A673 (cell line): Measurements from ENCODE around the gene OPRPN. TPM values are rescaled to one million over a fixed set of nuclear protein-coding genes. Genes with fewer than 3 reads are reported as not detected.

Experiments used
- BruUV-seq: library from RNA; stranded (reverse); fragments of 400-500 nt; replicated peaks from 2 replicates; lab custom pipeline; 2021; lab: Mats Ljungman, UMichigan
- CTCF ChIA-PET: fragments of 300-600 bp; sonication (Branson Sonifier 250); formaldehyde crosslinking; loops from one replicate; lab custom pipeline; 2022; ENCODE audit warnings: antibody characterized with exemption; lab: Charles Lee
- POLR2A ChIA-PET: fragments of 300-600 bp; sonication (Branson Sonifier 250); formaldehyde crosslinking; loops from one replicate; lab custom pipeline; 2022; ENCODE audit warnings: antibody characterized with exemption; ENCODE audit not compliant: low non-redundant PET; lab: Charles Lee
- DNase-seq: peaks from one replicate; pipeline ENCODE4 v3.0.0-alpha.2; 2015; ENCODE audit warnings: low spot score
- H3K27ac ChIP-seq: fragments of 200-600 bp; sonication (generic); 2 replicates; pipeline ENCODE4 v1.5.1; 2016; ENCODE audit warnings: mixed run types, low read depth, mild to moderate bottlenecking, mixed read lengths, antibody characterized with exemption, low read length; ENCODE audit not compliant: poor library complexity, severe bottlenecking
- H3K27me3 ChIP-seq: fragments of 200-600 bp; sonication (generic); replicated peaks from 2 replicates; pipeline ENCODE4 v1.6.1; 2017; ENCODE audit warnings: mixed run types, low read depth, mild to moderate bottlenecking, mixed read lengths, antibody characterized with exemption, low read length; ENCODE audit not compliant: insufficient read depth, poor library complexity
- H3K36me3 ChIP-seq: fragments of 200-600 bp; sonication (generic); 2 replicates; pipeline ENCODE4 v1.6.1; 2016; ENCODE audit warnings: mixed run types, mild to moderate bottlenecking, mixed read lengths, antibody characterized with exemption, low read length; ENCODE audit not compliant: insufficient read depth, poor library complexity, severe bottlenecking
- H3K4me1 ChIP-seq: fragments of 200-600 bp; sonication (generic); 2 replicates; pipeline ENCODE4 v1.6.1; 2017; ENCODE audit warnings: mixed run types, mild to moderate bottlenecking, mixed read lengths, antibody characterized with exemption, low read length; ENCODE audit not compliant: insufficient read depth, poor library complexity, severe bottlenecking
- H3K4me3 ChIP-seq: fragments of 200-600 bp; sonication (generic); 2 replicates; pipeline ENCODE4 v1.5.1; 2016; ENCODE audit warnings: low read depth, mixed run types, mild to moderate bottlenecking, mixed read lengths, low read length; ENCODE audit not compliant: poor library complexity, severe bottlenecking
- H3K9me3 ChIP-seq: fragments of 200-600 bp; sonication (generic); 2 replicates; pipeline ENCODE4 v1.6.1; 2016; ENCODE audit warnings: mixed run types, low read depth, mild to moderate bottlenecking, mixed read lengths, antibody characterized with exemption, low read length; ENCODE audit not compliant: poor library complexity, severe bottlenecking
- EZH2 ChIP-seq: fragments of 200-600 bp; sonication (generic); IDR thresholded peaks from 2 replicates; pipeline ENCODE4 v1.6.1; 2017; ENCODE audit warnings: borderline replicate concordance, low read depth, mild to moderate bottlenecking, mixed read lengths, antibody characterized with exemption, low read length; ENCODE audit not compliant: poor library complexity, severe bottlenecking
- intact Hi-C: fragments of 100-400 bp; cut with micrococcal nuclease; formaldehyde crosslinking; loops from one replicate; pipeline ENCODE4 v1.10.0; 2022; ENCODE audit not compliant: unreplicated experiment
- total RNA-seq: library from RNA; stranded (reverse); gene quantifications from 2 replicates; pipeline ENCODE4 v1.2.3, GENCODE V29; 2021
- TF ChIP-seq, protein P1 (sequence below): fragments of 300-800, 200-600 bp; sonication (generic); conservative IDR thresholded peaks from 2 replicates; pipeline ENCODE4 v1.5.1; 2017; ENCODE audit warnings: low read depth, mild to moderate bottlenecking, antibody characterized with exemption, low read length, moderate library complexity, mixed read lengths

The OPRPN gene
- total RNA-seq, 1 experiment from 2014 or later, result not detected

DNA sequence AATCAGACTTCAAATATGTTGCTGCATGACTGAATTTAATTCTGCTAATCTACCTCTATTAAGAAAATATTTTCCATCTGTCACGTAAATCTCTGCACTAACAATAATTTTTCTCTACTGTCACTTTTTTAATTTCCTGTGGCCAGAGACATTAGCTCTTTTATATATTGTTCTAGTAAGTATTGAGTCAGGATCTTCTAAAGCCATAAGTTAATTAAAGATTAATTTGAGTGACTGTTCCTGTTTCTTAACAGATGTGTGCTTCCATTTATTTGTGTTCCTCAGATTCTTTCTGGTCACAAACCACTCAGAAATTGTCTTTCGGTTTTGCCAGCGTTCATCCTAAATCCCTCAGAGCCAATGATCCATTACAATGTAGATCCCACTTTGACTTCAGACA, 17.2 kb upstream of the OPRPN start:
- TF ChIP-seq, protein P1, sequence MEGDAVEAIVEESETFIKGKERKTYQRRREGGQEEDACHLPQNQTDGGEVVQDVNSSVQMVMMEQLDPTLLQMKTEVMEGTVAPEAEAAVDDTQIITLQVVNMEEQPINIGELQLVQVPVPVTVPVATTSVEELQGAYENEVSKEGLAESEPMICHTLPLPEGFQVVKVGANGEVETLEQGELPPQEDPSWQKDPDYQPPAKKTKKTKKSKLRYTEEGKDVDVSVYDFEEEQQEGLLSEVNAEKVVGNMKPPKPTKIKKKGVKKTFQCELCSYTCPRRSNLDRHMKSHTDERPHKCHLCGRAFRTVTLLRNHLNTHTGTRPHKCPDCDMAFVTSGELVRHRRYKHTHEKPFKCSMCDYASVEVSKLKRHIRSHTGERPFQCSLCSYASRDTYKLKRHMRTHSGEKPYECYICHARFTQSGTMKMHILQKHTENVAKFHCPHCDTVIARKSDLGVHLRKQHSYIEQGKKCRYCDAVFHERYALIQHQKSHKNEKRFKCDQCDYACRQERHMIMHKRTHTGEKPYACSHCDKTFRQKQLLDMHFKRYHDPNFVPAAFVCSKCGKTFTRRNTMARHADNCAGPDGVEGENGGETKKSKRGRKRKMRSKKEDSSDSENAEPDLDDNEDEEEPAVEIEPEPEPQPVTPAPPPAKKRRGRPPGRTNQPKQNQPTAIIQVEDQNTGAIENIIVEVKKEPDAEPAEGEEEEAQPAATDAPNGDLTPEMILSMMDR, result no peak
- TF ChIP-seq EZH2, result no peak
- Histone ChIP-seq H3K4me3 (no peak overlapping the region), H3K27ac (peak overlapping the region; percentile 16), H3K36me3 (no peaks in the 10 kb centered on the region), H3K9me3 (no peaks in the 10 kb centered on the region), H3K4me1 (peaks cover 24% of the 10 kb centered on the region), H3K27me3 (no peaks in the 10 kb centered on the region)
- ChIA-PET POLR2A (no interaction called here), CTCF (no interaction called here)
- intact Hi-C loops, result no loop called here
- DNase-seq, result peak; percentile 72
- BruUV-seq, result no TSS peak

DNA sequence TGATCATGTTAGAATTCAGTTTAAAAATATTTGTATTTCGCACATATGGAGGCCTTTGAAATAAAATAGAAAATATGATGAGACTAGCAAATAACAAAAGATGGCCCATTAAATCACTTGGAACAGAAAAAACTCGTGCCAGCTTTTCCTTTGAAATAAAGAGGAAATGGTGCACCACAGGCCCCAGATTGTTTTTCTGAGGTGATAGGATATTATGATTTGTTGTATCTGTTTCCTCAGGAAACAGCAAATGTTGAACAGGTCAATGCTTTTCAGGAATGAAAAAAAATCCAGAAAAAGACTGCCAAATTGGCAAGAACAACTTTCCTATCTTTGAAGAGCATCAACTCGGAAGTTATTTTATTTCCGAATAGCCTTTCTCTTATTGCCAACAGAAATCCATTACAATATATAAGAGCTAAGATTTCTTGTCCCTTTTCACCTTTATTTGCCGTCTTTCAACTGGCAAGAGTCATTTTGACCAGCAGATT, 15.0 kb upstream of the OPRPN start, which contains the start of gene SMR3B:
SMR3B (plus strand) TSS at position 441 of the 491 bp plus-strand sequence. CDS start 1,380 bp downstream, outside the sequence.
- peaks cover 24% of the 10 kb centered on the region for H3K4me1 ChIP-seq
- H3K36me3 ChIP-seq, result no peaks in the 10 kb centered on the region
- ChIA-PET POLR2A (no interaction called here), CTCF (no interaction called here)
- no peak within 1 kb of the TSS for H3K4me3 ChIP-seq
- BruUV-seq, result no TSS peak
- intact Hi-C loops, result no loop called here
- no peak within 1 kb of the TSS for H3K27ac ChIP-seq
- H3K27me3 ChIP-seq, result no peaks in the 10 kb centered on the region
- peak; percentile 52 for DNase-seq
- no peaks in the 10 kb centered on the region for H3K9me3 ChIP-seq
- TF ChIP-seq EZH2, result no peak
- TF ChIP-seq, protein P1, result no peak

DNA sequence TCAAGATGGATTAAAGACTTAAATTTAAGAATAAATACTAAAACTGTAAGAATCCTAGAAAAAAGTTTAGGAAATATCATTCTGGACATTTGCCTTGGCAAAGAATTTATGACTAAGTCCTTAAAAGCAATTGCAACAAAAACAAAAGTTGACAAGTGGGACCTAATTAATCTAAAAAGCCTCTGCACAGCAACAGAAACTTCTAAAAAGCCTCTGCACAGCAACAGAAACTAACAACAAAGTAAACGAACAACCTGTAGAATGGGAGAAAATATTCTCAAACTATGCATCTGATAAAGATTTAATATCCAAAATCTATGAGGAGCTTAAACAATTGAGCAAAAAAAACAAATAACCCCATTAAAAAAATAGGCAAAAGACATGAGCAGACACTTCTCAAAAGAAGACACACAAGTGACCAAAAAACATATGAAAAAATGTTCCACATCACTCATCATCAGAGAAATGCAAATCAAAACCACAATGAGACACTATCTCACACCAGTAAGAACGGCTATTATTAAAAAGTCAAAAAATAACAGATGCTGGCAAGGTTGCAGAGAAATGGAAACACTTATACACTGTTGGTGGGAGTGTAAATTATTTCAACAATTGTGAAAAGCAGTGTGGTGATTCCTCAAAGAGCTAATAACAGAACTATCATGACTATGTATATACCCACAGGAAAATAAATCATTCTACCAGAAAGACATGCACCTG, 5.5 kb upstream of the OPRPN start:
- BruUV-seq, result no TSS peak
- no peaks in the 10 kb centered on the region for H3K36me3 ChIP-seq
- intact Hi-C loops, result no loop called here
- no peaks in the 10 kb centered on the region for H3K4me1 ChIP-seq
- H3K9me3 ChIP-seq, result no peaks in the 10 kb centered on the region
- no peaks in the 10 kb centered on the region for H3K27me3 ChIP-seq
- CTCF ChIA-PET, result no interaction called here
- POLR2A ChIA-PET, result no interaction called here
- no peak overlapping the region for H3K4me3 ChIP-seq
- H3K27ac ChIP-seq, result no peak overlapping the region
- DNase-seq, result no peak
- TF ChIP-seq, protein P1, result no peak
- TF ChIP-seq EZH2, result no peak
